Measurements from ENCODE around the gene COX14.

COX14 gene

GRCh38 chr12:50103767-50104321 is 8.2 kb upstream of the COX14 start, which contains the start of gene GPD1 (continued):
- TF ChIP-seq ZFP41 (tag by site-specific recombination; IDR thresholded peaks at IDR 0.05; ENCODE audit: borderline replicate concordance) (no peak), ZFHX2 (tag by site-specific recombination; conservative IDR thresholded peaks at IDR 0.05) (peak; percentile 83), ZNF645 (tag by site-specific recombination; IDR thresholded peaks at IDR 0.05) (no peak), ZNF747 (tag by site-specific recombination; IDR thresholded peaks at IDR 0.05) (no peak), MEIS1 (CRISPR knock-in tag; IDR thresholded peaks at IDR 0.05; ENCODE audit: borderline replicate concordance) (no peak), ZNF302 (tag by site-specific recombination; IDR thresholded peaks at IDR 0.05; ENCODE audit: low read depth) (no peak), BCL11A (tag by site-specific recombination; IDR thresholded peaks at IDR 0.05; ENCODE audit: low read depth) (no peak), ZNF266 (tag by site-specific recombination; IDR thresholded peaks at IDR 0.05; ENCODE audit: low read depth) (no peak), SP2 (tag by site-specific recombination; IDR thresholded peaks at IDR 0.05) (peak; percentile 26), ZBTB49 (tag by site-specific recombination; IDR thresholded peaks at IDR 0.05; ENCODE audit: low read depth) (no peak), ZNF777 (tag by site-specific recombination; IDR thresholded peaks at IDR 0.05; ENCODE audit: borderline replicate concordance) (no peak), WT1 (tag by site-specific recombination; IDR thresholded peaks at IDR 0.05) (no peak), ZNF24 (tag by site-specific recombination; IDR thresholded peaks at IDR 0.05) (no peak), ZNF280C (tag by site-specific recombination; IDR thresholded peaks at IDR 0.05) (no peak), ZNF585B (tag by site-specific recombination; IDR thresholded peaks at IDR 0.05) (no peak), ZNF37A (tag by site-specific recombination; IDR thresholded peaks at IDR 0.05) (no peak), ZNF202 (tag by site-specific recombination; IDR thresholded peaks at IDR 0.05; ENCODE audit: borderline replicate concordance) (no peak), ZNF280D (tag by site-specific recombination; IDR thresholded peaks at IDR 0.05) (no peak), ZNF366 (tag by site-specific recombination; conservative IDR thresholded peaks at IDR 0.05) (no peak), ZNF48 (tag by site-specific recombination; IDR thresholded peaks at IDR 0.05) (no peak), ZNF426 (tag by site-specific recombination; IDR thresholded peaks at IDR 0.05) (no peak), INSM2 (tag by site-specific recombination; IDR thresholded peaks at IDR 0.05) (no peak), ZNF530 (tag by site-specific recombination; IDR thresholded peaks at IDR 0.05; ENCODE audit: low read depth) (no peak), CTCF (tag by site-specific recombination; IDR thresholded peaks at IDR 0.05) (no peak), ZFP37 (tag by site-specific recombination; IDR thresholded peaks at IDR 0.05) (no peak), ZNF114 (tag by site-specific recombination; IDR thresholded peaks at IDR 0.05) (no peak), SP3 (tag by site-specific recombination; IDR thresholded peaks at IDR 0.05) (peak; percentile 52), ZNF501 (tag by site-specific recombination; IDR thresholded peaks at IDR 0.05) (no peak), ZNF521 (tag by site-specific recombination; IDR thresholded peaks at IDR 0.05) (no peak), SETDB1 (IDR thresholded peaks at IDR 0.05; ENCODE audit: insufficient read length, low read length) (no peak)

Measured in HEK293 (cell line).